HCT116 (cell line): ENCODE measurements around the gene STARD8.

ENCODE experiments used
- CBX3 ChIP-seq: IDR thresholded peaks from 2 replicates; pipeline ENCODE4 v1.6.1; 2012; ENCODE audit warnings: low read depth
- TCF7L2 ChIP-seq: IDR thresholded peaks from 2 replicates; pipeline ENCODE4 v1.7.0; 2011; ENCODE audit warnings: borderline replicate concordance, inconsistent platforms; ENCODE audit not compliant: insufficient read depth, insufficient read length; ENCODE audit errors: extremely low read depth
- TF ChIP-seq, protein P1 (sequence below): IDR thresholded peaks from 2 replicates; pipeline ENCODE4 v1.6.1; 2012; ENCODE audit warnings: low read depth

- TF ChIP-seq CBX3 (no peak), TCF7L2 (no peak)
- TF ChIP-seq, protein P1, sequence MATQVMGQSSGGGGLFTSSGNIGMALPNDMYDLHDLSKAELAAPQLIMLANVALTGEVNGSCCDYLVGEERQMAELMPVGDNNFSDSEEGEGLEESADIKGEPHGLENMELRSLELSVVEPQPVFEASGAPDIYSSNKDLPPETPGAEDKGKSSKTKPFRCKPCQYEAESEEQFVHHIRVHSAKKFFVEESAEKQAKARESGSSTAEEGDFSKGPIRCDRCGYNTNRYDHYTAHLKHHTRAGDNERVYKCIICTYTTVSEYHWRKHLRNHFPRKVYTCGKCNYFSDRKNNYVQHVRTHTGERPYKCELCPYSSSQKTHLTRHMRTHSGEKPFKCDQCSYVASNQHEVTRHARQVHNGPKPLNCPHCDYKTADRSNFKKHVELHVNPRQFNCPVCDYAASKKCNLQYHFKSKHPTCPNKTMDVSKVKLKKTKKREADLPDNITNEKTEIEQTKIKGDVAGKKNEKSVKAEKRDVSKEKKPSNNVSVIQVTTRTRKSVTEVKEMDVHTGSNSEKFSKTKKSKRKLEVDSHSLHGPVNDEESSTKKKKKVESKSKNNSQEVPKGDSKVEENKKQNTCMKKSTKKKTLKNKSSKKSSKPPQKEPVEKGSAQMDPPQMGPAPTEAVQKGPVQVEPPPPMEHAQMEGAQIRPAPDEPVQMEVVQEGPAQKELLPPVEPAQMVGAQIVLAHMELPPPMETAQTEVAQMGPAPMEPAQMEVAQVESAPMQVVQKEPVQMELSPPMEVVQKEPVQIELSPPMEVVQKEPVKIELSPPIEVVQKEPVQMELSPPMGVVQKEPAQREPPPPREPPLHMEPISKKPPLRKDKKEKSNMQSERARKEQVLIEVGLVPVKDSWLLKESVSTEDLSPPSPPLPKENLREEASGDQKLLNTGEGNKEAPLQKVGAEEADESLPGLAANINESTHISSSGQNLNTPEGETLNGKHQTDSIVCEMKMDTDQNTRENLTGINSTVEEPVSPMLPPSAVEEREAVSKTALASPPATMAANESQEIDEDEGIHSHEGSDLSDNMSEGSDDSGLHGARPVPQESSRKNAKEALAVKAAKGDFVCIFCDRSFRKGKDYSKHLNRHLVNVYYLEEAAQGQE: no peak
Observed at GRCh38 chrX:68748030-68748429, 100.6 kb downstream of the STARD8 start.
